Activated CD4-positive, alpha-beta T cell treated with anti-CD3 and anti-CD28 coated beads for 4 hours (primary cell): ENCODE data around the gene SLC6A1.

Experiments
- DNase-seq, 2 donors: peaks; one replicate each; pipeline ENCODE4 v3.0.0-alpha.2; 2020

SLC6A1 gene

DNA sequence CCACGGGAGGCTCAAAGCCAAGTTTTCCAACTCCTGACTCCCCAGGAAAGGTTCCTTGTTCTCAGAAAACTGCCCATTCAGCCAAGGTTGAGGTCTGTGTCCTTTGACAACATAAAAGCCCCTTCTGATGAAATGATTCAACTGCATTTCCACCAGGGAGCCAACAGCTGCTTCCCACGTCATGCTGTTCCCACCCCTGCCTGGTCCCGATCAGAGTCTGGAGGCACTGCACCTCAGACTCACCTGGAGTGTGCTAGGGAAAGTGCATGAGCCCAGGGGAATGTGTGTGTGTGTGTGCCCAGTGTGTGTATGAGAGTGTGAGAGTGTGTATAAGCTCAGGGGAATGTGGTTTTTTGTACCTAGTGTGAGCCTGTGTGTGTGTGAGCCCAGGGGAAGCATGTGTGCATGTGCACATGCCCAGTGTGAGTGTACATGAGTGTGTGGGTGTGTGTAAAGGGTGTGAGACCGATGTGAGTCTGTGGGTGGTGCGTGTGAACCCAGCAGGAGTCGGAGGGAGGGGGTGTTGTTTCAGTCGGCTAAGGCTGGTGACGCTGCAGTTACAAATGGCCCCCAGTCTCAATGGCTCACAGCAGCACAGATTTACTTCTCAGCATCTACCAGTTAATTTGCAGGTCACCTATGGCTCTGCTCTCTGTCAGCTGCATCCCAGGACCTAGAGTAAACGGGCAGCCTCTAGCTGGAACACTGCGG is 20.3 kb upstream of the SLC6A1 start:
- DNase-seq: no peak

DNA sequence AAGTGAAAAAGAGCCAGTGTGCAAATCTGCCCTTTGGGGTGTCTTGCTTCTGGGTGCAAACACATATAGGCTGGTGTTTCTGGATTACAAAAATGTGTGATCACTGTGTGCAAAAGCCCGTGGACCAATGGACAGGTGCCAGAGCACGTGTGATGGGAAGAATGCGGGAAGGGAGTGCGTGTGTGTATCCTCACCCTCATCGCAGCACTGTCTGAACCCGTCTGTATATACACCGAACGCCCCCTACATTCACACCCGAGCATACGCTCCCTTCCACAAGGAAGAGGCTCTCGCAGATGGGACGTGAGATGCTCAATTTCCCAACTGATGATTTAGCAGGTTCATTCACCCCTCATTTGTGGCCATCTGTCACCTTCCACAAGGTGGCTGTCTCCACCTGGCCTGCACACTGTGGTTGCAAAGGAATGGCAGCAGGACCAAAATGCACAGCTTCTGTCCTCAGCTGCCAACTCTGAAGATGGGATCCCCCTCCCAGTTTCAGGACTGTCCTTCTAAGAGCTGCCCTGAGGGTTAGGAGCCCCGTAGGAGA is 19.4 kb upstream of the SLC6A1 start:
- no peak for DNase-seq

DNA sequence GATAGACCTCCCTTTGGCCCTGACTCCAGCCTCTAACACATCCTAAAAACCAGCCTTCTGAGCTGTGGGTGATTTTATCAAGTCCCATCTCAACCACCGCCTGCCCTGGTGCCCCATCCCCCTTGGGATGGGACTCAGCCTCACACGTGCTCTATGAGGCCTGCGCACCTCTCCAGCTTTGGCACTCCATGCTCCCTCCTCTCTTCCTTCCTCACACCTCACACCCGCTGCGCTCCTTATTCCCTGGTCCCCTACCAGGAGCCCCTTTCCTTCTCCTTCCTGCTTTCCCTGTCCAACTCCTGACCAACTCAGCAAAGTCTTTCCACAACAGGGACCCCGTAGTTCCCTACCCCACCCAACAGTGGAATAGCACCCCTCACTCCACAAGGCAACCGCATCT is 18.4 kb upstream of the SLC6A1 start:
- DNase-seq: no peak

DNA sequence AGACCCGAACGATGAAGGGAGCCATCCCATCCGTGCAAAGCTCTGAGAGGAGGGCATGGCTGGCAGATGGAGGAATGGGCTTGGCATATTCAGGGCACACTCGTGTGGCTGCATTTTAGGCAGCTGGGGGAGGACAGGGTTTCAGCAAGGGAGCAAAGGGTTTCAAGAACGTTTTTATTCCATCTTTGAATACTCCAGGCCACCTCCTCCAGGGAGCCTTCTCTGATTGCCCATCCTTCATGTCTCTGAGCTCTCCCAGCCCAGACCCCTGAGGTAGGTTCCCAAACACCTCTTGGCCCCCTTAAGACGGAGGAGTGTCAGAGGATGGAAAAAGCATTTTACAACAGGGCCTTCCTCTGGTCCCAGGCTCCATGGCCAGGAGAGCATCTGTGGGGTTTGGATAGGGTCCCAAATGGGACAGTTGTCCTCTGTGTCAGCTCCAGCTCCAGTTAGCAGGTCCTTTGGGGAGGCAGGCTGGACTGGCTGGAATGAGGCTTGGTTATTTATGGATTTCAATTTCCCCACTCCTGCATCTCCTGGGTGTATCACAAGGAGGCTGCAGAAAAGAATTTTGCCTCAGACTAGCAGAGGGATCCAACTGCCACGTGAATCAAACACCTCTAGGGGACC is 17.7 kb upstream of the SLC6A1 start:
- DNase-seq: no peak

DNA sequence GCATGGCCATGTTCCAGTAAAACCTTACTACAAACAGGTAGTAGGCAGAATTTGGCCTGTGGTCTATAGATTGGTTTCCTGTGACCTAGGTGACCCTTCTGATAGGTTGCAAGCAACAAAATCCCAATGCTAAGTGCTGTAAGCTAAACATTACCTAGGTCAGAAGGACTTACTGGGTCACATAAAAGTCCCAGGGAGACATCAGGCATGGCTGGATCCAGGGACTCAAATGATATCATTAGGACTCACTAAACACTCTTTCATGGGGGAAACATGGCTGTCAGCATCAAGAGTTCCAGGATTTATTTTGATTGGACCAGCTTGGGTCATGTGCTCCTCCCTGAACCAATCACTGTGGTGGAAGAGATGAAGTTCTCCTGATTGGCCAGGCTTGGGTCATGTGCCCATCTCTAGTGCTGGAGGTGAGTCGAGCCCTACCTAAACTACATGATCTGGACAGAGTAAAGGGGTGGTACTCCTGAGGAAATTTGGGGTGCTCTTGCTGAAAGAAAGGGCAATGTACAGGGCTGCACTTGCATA is 16.8 kb upstream of the SLC6A1 start:
- no peak for DNase-seq

DNA sequence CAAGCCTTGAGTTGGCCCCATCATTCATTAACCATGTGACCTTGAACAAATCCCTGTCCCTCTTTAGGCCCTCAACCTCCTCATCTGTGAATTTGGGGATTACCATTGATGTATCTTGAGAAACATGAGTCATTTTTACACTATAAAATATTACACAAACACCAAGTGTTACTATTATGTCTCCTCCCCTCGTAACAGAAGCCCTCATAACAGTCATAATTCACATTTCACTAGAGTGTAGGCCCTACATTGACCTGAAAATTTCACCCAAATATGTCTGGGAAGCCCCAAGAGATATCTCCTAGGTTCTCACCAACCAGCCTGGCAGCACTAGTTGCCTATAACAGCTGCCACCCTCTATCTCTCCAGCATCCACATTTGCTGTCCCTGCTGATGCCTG is 15.8 kb upstream of the SLC6A1 start:
- no peak for DNase-seq

DNA sequence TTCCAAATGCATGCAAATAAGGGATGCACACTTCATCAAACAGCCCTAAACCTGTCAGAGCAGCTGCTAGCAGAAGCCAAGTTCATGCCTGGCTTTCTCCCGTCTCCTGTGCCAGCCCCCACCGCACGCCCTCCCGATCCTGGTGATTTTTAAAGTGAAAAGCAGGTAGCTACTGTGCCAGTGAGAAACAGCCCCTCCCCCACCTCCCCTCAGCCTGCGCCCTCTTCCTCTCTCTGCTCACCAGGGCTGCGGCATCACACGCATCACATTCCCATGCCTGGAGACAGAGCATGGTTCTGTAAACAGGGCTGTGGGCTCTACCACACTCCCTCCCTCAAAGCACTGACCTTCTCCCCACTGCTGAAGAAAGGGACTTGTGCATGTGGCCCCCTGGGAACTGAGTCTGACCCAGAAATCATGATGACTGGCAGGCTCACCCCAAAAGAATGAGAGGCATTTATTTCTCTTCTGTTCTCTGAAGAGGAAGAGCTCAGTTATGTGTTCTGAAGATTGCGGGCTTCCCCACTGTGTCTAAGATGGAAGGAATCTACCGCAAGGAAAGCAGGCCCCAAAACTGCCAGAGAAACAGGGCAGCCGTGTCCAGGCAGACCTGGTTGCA is 14.5 kb upstream of the SLC6A1 start:
- no peak for DNase-seq

DNA sequence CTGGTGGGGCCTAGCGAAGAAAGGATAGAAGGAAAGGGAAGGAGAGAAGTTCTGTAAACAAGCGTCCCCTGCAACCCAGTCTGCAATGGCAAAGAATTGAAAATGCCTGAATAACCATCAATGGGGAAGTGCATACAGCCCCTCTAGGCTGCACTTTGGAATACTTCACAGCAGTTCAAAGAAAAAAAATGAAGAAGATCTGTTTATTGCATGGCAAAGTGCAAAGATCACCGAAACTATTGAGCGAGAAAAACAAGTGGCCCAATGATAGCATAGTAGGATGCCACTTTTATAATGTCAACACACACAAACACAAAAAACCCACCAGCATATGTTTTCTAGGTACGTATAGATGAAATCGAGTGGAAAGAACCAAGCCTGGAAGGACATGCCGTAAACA is 13.6 kb upstream of the SLC6A1 start:
- no peak for DNase-seq

DNA sequence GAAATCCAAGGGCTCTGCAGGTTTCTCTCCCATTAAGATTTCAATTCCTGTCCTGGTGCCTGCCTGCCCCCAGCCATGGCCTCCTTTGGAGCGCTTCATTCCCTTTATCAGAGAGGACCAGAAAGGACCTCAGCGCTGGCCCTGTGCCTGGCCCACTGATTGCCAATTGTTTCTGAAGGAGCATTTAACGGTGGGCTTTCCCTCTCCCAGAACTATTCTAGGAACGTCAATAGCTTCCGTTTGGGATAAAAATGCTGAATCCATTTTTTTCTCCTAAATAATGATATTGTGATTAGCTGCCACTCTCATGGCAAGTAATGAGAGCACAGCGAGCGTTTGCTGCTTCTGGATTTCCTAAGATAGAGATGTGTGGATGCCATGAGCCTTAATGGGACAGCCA is 12.2 kb upstream of the SLC6A1 start:
- no peak for DNase-seq

DNA sequence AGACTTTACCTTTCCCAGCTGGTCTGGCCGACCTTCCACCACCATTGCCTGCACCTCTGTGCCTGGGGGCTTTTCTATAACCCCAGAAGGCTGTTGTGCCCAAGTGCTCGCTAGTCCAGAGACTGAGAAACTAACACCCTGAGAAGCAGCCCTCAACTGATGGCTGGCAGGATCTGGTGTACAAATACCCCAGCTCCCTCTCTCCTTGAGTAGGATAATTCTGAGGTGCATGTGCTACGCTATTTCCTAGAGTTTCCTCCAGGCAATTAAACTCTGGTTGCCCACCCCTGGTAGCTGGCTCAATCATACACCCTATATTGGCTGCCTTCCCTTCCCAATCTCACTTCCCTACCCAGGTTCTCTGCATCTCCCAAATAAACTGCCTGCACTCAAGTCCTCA is 11.5 kb upstream of the SLC6A1 start:
- DNase-seq: no peak

DNA sequence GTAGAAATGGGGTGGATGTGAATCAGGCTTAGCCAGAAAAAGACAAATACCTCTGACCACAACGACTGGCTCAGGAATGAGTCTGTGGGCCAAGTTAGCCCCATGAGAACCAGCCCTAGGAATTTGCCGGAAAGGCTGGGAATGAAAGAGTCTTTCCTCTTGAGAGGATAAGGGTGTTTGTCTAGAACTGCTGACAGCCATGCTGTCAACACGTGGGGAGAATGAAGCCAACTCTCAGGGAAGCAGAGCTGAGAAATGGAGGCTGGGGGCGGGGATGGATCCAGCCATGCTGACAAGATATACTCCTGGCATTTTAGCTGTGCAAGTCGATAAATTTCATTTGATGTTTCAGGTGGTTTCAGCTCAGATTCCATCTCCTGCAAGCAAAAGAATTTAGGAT is 10.6 kb upstream of the SLC6A1 start:
- DNase-seq: no peak

DNA sequence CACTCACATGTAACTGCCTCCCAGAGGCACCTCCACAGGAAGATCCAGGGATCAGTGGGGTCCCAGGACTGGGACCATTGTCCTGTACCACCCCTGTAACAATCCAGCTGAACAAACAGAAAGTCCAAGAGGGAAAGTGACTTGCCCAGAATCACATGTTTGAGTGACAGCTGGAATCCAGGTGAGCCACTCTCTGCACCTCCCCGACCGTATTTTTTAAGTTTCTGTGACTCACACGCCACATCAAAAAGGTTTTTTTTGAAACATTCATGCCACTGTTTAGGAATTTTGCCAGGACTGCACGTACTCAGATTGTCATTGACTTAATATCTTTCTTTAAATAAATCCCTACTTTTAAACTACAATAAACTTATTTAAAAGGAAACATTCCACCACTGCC is 9.8 kb upstream of the SLC6A1 start:
- DNase-seq: no peak

DNA sequence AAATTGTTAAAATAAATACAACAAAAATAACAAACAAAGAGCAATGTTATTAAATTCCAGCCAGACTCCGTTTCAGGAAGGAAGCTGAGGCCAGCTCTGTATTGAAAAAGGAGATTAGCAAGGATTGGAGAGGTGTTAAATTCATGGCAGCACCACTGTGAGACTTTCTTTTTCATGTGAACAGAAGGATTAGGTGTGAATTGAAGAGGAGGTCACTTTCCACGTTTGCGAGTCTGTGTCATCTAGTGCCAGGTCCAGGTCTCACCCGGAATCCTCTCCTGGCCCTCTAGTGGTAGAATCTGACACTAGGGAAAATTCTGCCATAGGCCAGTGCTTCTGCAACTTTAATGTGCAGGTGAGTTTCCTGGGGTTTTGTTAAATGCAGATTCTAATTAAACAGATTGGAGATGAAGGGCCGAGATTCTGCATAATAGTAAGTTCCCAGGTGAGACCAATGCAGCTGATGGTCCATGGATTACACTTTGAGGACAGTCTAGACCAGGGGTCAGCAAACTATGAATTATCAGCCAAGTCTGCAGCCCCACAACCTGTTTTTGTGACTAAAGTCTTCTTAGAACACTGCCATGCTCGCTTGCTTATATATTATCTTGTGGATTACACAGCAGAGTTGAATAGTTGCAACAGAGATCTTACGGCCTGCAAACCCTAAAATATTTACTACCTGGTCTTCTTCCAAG is 9.2 kb upstream of the SLC6A1 start:
- peak in 1 of 2 donors; percentile 4 for DNase-seq

DNA sequence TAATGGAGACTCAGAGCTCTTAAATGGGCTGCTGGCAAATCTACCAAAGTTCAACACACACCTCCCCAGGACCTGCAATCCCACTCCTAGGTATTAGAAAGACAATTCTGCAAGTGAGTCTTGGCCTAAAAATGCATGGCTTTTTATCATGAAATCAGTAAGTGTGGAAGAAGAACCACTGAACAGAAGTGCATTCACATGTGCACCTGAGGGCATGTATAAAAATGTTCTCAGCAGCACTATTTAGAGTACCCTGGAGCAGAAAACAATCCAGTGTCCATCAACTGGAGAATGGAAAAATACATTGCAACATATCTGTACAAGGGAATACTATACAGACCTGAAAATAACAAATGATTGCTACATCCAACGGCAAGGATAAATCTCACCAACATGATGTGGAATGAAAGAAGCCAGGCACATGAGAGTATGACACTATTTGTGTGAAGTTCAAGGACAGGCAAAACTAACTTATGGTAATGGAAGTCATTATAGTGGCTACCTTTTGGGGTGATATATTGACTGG is 8.1 kb upstream of the SLC6A1 start:
- no peak for DNase-seq

DNA sequence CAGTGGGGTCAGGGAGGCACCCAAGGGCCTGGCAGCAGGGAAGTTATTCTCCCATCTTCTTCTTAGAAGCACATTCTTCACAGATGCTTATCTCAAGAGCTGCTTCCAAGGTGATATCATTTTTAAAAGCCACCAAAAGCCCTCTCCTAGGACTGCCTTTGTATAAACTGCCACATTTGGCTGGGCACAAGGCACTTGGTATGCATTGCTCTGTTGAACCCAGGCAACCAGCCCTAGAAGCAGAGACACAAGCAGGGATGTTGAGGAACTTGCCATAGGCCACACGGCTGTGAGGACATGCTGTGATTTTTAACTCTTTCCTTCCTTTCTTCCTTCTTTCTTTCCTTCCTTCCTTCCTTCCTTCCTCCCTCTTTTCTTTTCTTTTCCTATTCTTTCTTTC is 7.4 kb upstream of the SLC6A1 start:
- DNase-seq: no peak

DNA sequence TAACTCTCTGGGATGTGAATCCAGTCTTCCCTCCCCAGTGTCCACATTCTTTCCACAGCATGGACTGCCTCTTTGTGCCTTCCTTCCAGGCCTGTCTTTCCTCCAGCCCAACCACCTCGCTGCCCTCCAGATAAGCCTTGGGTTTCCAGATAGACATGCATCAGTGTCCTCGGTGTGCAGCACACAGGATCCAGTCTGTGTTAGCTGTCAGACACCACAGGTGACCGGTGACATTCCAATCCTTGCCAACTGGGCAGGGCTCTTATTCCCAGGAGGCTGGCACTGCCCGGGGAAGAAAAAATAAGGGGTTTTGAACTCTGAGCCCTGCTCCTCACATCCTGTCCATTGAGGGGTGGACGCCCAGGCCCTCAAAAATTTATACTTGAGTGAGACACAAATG is 6.0 kb upstream of the SLC6A1 start:
- no peak for DNase-seq

DNA sequence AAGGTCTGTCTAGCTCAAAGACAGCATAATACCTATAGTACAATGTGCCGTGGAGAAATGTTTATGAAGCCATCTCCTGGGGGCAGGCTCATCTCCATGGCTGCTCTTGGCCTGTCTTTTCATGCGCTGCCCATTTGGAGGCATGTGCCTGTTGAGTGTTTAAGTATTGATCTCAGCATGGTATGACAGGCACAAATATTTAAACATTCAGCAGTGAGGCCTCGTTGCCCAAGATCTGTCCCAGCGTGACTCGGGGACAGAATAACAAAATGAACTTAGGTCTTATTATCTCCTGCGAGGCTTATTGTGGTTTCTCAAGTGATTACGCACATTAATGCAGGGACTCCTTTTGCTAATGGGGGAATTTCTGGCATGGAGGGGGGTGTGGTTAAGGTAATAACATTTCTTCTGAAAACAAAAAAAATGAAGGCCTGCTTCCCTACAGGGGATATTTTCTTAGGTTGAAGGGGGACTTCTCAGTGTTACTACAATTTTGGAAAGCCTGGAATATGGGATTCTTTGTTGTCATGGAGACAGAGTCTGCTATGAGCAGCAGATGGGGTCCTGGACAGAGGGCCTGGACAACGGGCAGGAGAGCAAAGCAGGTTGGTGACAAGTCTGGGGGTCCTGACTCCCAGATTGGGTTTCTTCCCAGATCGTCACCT is 4.4 kb upstream of the SLC6A1 start:
- DNase-seq: no peak

DNA sequence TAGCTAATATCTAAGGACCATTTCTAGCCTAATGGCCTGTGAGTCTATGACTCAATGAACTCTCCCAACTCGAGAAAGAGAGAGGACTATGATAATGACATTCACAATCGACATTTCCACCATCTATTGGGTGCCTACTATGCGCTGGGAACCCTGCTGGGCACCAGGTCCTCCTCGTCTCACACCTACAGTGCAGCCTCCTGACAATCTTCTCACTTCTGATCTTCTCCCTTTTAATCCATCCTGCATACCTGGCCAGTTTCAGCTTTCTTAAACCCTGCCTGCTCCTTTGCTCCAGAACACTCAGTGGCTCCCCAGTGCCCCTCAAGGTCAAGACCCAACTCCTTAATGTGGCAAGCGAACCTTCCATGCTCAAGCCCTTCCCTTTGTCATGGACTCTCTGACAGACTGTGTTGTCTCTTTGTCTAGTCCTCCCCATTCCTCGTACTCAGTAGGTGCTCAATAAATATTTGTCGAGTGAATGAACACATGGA is 3.5 kb upstream of the SLC6A1 start:
- no peak for DNase-seq

DNA sequence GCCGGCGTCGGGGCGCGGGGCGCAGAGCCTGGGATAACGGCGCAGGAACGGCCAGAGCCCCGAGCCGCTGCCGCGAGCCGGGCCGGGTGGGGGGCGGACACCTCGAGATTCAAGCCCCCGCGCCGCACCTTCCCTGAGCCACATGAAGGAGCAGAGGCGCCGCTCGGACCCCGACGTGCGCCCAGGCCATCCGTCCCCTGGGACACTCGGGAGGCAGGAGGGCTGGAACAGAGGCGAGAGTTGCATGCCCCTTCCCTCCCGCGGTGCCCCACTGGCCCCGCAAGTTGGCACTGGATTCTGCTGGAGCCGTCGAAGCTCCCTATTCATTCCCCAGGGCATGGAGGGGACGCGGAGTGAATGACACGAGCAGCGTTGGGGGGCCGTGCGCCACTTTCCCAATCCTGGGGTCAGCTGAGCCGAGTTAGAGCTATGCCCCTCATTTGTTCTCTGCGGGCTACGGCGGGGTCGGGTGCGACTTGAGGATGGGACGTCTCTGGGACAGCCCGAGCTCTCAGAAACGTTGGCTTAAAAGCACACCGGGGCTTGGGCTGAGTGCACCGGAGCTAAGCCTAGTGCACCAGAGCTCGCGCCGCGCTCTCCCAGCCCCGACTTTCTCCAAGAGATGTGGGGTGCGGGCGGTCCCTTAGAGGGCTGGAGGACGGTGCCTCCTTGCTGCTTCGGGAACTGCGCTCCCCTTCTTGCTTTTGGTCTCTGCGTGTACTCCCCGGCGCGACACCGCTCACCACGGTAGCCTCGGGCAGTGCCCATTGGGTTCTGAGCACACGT is 588 bp downstream of the SLC6A1 start:
- DNase-seq: no peak

DNA sequence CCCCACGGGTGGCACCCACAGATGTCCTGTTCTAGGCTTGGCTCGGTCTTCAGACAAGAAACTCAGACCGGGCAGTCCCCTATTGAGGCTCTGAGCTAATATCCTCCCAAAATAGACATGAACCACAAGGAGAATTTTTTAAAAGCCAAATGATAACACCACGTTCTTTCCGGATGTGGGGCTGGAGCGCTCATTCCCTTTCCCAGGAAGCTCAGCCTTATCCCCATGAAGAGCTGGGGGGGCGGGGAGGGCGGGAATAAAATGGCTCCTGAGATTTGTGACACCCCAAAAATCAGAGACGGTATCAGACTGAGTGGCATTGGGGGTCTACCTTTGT is 1.1 kb downstream of the SLC6A1 start:
- no peak for DNase-seq

DNA sequence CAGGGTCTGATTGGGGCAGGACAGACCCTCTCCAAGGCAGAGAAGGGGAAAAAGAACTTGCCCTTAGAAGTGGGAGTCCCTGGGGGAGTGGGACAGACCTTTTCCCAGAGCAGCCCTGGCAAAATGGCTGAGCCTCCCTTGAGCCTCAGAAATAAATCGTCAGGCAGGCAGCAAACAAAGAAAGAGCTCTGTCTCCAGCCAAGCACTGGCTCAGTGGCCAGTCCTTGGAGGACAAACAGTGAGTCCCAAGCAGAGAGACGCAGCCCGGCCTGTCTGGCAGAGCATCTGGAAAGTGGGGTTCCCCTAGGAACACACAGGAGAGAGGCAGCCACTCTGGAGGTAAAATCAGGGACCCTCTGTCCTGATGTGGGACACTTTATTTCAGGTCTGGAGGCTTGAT is 1.8 kb downstream of the SLC6A1 start:
- DNase-seq: no peak

DNA sequence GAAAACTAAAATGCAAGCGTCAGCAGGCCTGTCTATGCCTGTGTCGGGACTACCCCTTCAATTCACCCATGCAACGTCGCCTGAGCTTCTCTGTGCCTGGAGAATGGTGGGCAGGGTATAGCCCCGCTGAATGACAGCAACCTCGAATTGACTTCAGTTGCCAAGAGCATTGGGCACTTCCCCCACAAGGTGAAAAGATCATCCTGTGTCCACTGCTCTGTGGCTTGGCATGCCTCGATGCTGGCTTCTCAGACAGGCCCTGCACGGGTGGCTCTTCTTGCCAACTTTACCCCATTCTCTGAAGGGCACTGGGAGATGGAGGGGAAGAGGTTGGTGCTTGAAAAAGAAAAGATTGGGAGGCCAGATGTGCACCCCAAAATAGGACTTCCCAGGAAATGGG is 3.3 kb downstream of the SLC6A1 start:
- DNase-seq: no peak
